Glomerular visceral epithelial cell (primary cell): ENCODE data around the gene IDUA.

Experiments used
- DNase-seq: peaks from one replicate; pipeline ENCODE4 v3.0.0-alpha.2; 2016; ENCODE audit errors: extremely low spot score

The IDUA gene

GRCh38 chr4:1015179-1015578 lies 28.3 kb downstream of the IDUA start:
- DNase-seq: no peak

DNA sequence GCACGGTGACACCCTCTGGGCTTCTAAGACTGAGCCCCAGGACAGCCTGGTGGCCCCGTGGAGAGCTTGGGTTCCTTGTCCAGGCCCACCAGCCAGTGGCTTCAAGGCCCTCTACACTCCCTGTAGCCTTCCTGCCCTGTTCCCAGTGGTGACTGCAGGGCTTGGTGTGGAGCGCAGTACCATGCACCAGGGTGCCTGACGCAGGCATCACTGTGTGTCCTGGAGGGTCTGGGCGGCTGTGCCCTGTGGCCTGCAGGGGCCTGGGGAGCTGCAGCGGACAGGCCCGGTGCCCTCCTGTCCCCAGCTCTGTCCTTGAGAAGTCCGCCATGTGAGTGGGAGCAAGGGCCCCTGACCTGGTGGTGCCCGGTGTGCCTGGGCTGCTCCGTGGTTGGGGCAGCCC lies 28.9 kb downstream of the IDUA start:
- no peak for DNase-seq

DNA sequence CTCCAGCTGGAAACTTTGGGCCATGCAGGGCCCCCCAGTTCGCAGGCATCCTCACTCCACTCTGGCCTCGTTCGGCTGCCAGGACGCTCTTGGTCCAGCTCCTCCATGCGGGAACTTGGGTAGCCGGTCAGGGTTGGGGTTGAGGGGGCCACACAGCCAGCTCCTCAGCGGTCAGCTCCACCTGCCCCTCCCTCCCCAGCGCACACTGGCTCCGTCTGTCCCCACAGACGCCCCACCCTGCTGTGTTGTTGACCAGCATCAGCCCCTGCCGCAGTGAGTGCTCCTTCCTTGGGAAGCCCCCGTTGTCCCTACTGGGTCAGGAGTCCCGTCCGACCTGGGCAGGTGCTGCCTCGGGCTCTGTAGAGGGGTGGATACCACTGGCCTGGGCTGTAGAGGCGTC lies 30.4 kb downstream of the IDUA start:
- no peak for DNase-seq

- DNase-seq: no peak
Observed at GRCh38 chr4:1017706-1018105, 30.9 kb downstream of the IDUA start.

DNA sequence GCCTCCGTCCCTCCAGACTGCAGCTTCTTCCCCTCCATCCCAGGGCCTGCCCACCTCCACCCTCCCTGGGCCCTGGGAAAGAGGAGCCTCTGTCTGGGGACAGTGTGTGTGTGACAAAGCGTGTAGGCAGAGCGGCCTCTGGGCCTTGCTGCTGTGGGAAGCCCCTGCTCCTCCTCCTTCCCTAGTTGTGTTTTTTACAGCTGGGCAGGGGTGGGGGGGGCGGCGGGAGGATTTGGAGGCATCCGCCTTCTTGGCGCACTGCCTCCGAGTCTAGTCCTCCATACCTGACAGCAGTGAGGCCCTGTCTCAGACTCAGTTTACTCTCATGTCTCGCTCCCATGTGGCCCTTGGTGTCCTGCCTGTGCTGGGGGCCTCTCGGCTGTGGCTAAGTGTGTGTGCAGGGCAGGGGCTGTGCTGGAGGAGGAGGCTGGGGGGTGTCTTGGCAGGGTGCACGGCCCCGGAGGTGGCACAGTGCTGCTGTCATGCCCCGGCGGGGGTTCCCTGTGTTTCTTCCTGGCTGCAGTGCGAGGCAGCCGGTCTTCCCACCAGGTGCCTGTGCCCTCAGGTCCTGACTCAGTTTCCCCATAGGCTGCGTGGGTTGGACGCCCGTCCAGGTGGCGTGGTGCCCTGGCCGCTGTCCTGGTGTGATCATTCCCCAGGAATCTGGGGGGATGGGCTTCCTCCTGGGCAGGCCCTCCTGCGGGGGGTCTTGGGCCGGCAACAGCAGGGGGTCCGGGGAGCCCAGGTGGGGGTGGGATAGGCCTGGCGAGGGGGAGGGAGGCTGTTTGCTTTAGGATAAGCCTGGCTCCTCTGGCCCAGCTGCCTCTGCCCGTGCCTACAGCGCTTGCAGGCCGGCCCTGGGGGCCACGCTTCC lies 31.5 kb downstream of the IDUA start:
- DNase-seq: no peak

GRCh38 chr4:1019320-1019719 lies 32.5 kb downstream of the IDUA start:
- DNase-seq: no peak

DNA sequence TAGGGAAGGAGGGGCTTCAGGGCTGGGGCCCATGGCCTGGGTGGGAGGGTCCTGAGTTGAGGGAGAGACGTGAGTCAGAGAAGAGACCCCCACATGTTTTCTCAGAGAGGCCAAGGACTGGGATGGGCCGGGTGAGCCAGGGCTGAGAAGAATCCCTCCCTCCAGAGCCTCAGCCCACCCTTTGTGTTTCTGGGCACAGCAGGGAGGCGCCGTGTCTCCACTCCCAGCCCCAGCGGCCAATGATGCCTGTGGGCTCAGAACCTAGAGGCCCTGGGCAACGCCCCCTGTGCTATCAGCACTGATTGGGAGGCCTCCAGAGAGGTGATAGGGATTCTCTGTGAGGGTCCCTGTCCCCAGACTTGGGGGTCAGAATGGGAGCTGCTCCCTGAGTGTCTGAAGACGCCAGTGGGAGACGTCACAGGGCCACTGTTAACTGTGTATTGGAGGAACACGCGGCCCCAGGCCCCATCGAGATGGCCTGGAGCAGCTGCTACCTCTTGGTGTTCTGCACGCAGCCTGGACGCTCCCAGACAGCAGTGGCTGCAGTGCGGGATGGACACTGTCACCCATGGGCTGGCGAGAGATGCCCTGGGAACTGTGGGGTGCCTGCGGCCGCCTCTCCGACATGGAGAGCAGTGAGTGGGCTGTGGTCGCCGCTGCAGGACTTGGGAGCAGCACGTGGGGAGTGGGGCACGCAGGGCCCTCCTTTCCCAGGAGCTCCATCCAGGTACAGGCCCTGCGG lies 33.1 kb downstream of the IDUA start:
- DNase-seq: no peak

DNA sequence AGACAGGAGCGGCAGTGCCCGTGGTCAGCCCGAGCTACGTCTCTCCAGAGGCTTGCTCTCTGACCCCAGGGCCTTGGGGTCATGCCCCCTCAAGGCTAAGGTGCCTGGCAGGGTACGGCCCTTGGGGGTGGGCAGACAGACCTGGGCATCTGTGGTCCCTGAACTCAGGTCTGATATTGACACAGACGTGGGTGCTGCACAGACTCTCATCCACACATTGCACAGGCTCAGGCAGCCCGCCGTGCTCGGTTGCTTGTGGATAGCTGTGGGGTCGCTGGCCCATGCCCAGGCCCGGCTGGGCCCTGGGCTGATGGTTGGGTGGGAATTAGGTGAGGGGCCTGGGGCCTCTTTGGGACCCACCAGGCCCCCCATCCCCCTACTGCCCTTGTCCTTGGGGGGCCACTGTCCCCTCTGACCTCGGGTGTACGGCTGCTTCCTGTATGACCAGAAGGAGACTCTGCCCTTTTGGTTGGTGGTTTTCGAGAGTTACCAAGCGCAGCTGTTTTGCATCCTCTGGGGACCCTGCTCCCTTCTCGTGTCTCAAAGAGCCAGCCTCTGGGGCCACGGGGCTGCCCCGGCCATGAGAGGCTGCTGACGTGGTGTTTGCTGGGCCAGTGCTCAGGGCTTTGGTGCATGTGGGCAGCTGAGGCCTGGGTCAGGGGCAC lies 34.7 kb downstream of the IDUA start:
- no peak for DNase-seq

DNA sequence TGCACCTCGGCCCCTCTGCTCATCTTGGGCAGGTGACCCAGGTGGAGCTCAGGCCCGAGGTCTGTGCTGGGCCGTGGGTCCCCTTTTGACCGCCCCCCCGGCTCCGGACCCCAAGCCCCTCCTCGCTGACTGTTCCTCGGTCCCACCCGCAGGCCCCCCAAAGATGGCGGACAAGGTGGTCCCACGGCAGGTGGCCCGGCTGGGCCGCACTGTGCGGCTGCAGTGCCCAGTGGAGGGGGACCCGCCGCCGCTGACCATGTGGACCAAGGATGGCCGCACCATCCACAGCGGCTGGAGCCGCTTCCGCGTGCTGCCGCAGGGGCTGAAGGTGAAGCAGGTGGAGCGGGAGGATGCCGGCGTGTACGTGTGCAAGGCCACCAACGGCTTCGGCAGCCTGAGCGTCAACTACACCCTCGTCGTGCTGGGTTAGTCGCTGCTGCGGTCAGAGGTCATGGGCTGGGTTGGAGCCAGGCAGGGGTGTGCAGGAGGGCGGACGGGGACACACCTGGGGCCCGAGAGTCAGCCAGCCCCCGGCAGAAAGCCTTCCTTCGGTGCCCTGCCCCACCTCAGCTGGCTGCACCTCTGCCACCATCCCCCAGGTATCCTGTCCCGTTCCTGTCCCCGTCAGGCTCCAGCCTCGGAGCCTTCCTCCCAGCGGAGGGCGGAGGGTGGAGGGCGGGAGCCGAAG lies 35.4 kb downstream of the IDUA start:
- DNase-seq: no peak

DNA sequence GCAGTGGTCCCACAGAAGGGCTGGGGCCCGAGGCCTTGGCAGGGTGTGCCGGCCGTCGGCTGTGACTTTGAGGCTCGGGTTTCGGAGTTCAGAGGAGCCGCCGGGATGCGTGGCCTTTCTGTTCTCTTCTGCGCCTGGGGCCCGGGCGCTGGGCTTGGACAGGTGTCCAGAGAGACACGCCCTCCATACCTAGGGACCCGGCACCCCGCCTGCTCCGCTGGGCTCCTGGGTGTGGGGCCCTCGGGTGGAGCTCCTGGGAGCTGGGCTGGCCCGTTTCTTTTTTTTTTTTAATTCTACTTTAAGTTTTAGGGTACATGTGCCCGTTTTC lies 35.9 kb downstream of the IDUA start:
- DNase-seq: no peak

DNA sequence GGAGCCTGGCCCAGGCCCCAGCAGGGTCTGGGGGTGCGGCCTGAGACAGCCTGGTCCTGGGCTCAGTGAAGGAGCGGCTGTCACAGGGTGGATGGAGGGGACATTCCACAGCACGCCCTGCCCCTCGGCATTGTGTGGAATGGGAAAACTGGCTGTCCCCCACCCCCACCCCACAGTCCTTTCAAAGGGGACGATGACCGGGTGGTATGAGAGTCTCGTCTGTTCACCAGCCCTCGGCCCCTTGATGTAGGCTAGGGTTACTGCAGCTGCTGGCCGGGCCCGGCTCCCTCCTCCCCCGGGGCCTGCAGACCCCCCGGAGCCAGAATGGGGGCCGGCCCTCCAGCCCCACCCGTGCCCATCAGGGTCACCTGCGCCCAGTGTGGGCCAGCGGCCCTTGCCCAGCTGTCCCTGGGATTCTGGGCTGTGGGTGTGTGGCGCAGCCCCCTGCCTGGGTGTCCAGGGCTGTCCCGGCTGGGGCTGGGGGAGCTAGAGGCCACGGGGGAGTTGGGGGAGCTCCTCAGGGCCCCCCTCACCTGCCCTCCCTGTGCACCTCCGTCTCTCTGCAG lies 36.3 kb downstream of the IDUA start:
- DNase-seq: no peak

DNA sequence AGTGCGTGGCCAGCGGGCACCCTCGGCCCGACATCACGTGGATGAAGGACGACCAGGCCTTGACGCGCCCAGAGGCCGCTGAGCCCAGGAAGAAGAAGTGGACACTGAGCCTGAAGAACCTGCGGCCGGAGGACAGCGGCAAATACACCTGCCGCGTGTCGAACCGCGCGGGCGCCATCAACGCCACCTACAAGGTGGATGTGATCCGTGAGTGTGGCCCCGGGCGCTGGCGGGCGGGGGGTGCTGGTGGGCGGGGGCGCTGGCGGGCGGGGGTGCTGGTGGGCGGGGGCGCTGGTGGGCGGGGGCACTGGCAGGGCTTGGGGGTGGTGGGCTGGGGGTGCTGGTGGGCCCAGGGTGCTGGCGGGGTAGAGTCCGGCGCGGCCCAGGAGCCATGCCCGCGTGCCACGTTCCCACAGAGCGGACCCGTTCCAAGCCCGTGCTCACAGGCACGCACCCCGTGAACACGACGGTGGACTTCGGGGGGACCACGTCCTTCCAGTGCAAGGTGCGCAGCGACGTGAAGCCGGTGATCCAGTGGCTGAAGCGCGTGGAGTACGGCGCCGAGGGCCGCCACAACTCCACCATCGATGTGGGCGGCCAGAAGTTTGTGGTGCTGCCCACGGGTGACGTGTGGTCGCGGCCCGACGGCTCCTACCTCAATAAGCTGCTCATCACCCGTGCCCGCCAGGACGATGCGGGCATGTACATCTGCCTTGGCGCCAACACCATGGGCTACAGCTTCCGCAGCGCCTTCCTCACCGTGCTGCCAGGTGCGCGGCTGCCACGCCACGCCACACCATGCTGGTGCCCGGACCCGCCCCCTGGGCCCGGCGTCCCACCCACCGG lies 37.3 kb downstream of the IDUA start:
- DNase-seq: no peak

DNA sequence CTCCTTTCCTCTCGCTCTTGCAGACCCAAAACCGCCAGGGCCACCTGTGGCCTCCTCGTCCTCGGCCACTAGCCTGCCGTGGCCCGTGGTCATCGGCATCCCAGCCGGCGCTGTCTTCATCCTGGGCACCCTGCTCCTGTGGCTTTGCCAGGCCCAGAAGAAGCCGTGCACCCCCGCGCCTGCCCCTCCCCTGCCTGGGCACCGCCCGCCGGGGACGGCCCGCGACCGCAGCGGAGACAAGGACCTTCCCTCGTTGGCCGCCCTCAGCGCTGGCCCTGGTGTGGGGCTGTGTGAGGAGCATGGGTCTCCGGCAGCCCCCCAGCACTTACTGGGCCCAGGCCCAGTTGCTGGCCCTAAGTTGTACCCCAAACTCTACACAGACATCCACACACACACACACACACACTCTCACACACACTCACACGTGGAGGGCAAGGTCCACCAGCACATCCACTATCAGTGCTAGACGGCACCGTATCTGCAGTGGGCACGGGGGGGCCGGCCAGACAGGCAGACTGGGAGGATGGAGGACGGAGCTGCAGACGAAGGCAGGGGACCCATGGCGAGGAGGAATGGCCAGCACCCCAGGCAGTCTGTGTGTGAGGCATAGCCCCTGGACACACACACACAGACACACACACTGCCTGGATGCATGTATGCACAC lies 38.2 kb downstream of the IDUA start:
- DNase-seq: no peak

- DNase-seq: peak; percentile 30
Observed at GRCh38 chr4:1026115-1026514, 39.3 kb downstream of the IDUA start.

- no peak for DNase-seq
Observed at GRCh38 chr4:1027219-1027914, 40.5 kb downstream of the IDUA start.

DNA sequence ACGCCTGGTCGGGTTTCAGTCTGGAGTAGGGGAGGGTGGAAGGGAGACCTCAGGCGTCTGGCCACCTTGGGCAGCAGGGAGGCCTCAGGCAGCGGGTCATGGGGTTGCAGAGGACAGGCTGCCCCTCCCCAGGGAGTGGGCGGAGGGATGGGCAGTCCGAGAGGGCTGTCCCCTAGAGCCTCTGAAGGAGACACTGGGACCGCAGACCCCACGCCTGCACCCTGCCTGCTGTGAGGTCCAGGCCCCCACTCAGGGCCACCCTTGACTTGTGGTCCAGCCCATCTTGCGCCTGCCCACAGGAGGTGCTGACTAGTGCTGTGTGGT lies 41.0 kb downstream of the IDUA start:
- DNase-seq: no peak

GRCh38 chr4:1028574-1029220 lies 41.9 kb downstream of the IDUA start:
- no peak for DNase-seq

GRCh38 chr4:1029529-1029928 lies 42.7 kb downstream of the IDUA start:
- no peak for DNase-seq

GRCh38 chr4:1030031-1030430 lies 43.2 kb downstream of the IDUA start:
- DNase-seq: no peak
